ENCODE measurements around the gene GAK.

GAK gene

GRCh38 chr4:849478-850175 is 82.5 kb downstream of the GAK start:
- no peak for DNase-seq (ENCODE audit: low spot score)

- no peak for DNase-seq (ENCODE audit: low spot score)
These were observed 83.2 kb downstream of the GAK start for GRCh38 chr4:848803-849477.

GRCh38 chr4:848307-848691 is 83.8 kb downstream of the GAK start:
- DNase-seq (ENCODE audit: low spot score) = no peak

GRCh38 chr4:845836-846251 is 86.3 kb downstream of the GAK start:
- no peak for DNase-seq (ENCODE audit: low spot score)

- DNase-seq (ENCODE audit: low spot score) = no peak
These were observed 86.8 kb downstream of the GAK start for GRCh38 chr4:845233-845835.

GRCh38 chr4:844752-845232 is 87.3 kb downstream of the GAK start:
- DNase-seq (ENCODE audit: low spot score) = no peak

GRCh38 chr4:839675-840443 is 92.3 kb downstream of the GAK start:
- DNase-seq (ENCODE audit: low spot score) = no peak

GRCh38 chr4:837772-838171 is 94.3 kb downstream of the GAK start:
- DNase-seq (ENCODE audit: low spot score) = no peak

GRCh38 chr4:836750-837301 is 95.3 kb downstream of the GAK start:
- DNase-seq (ENCODE audit: low spot score) = no peak

- no peak for DNase-seq (ENCODE audit: low spot score)
These were observed 96.1 kb downstream of the GAK start for GRCh38 chr4:836003-836511.

GRCh38 chr4:835148-836002 is 96.7 kb downstream of the GAK start:
- DNase-seq (ENCODE audit: low spot score) = peak; percentile 36

GRCh38 chr4:834368-835147 is 97.6 kb downstream of the GAK start:
- no peak for DNase-seq (ENCODE audit: low spot score)

GRCh38 chr4:833731-834367 is 98.3 kb downstream of the GAK start:
- DNase-seq (ENCODE audit: low spot score) = no peak

- no peak for DNase-seq (ENCODE audit: low spot score)
These were observed 99.0 kb downstream of the GAK start for GRCh38 chr4:833156-833555.

- DNase-seq (ENCODE audit: low spot score) = no peak
These were observed 99.6 kb downstream of the GAK start for GRCh38 chr4:832536-832935.

GRCh38 chr4:832108-832507 is 100.0 kb downstream of the GAK start:
- no peak for DNase-seq (ENCODE audit: low spot score)

- no peak for DNase-seq (ENCODE audit: low spot score)
These were observed 100.7 kb downstream of the GAK start for GRCh38 chr4:831483-831805.

GRCh38 chr4:830601-831482 is 101.3 kb downstream of the GAK start:
- no peak for DNase-seq (ENCODE audit: low spot score)
